Measurements from ENCODE around the gene MPPE1. TPM values are rescaled to one million over a fixed set of nuclear protein-coding genes. Genes with fewer than 3 reads are reported as not detected.

MPPE1 gene
- total and polyA plus RNA-seq, 2 of the 4 experiments (the other 2 are of a cell fraction): 13.8 to 19.9 TPM

DNA sequence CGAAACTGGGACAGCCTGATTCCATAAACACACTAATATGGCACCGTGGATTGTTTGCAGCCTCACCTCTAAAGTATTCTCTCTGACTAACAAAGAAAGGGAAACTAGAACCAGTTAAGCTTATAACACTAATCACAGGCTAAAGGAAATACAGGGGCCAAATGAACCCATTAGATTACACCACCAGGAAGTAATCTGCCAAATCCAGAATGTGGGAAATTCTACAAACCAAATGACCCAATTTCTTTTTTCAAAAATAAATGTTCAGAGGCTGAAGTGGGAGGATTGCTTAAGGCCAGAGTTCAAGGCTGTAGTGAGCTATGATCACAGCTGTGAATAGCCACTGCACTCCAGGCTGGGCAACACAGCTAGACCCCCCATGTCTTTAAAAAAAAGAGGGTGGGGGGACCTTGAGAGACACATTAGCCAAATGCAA is 1.5 kb upstream of the MPPE1 start:
- no peak overlapping the region for H3K14ac ChIP-seq (replicated peaks; ENCODE audit: low read depth, low read length)
- H2BK5ac ChIP-seq (ENCODE audit: low read depth, low read length, poor library complexity, severe bottlenecking): peak overlapping the region; percentile 15
- no peak overlapping the region for H4K5ac ChIP-seq (ENCODE audit: low read depth, low read length)
- 0 out of 2 replicates have a peak, but pooled peaks have one; percentile 13 for TF ChIP-seq CEBPB (IDR thresholded peaks at IDR 0.05; ENCODE audit: low read depth, low read length)
- TF ChIP-seq RFX5 (IDR thresholded peaks at IDR 0.05; ENCODE audit: low read depth, low read length): no peak
- no peak overlapping the region; the same call in 1 of the 2 replicates for H3K9ac ChIP-seq (ENCODE audit: low read depth, low read length)
- H3K9me3 ChIP-seq (ENCODE audit: control insufficient read depth, insufficient read depth, low read length): no peaks in the 10 kb centered on the region
- H3K4me1 ChIP-seq (ENCODE audit: control insufficient read depth, insufficient read depth, low read length): peaks cover 6% of the 10 kb centered on the region
- no peak overlapping the region for H2BK120ac ChIP-seq (ENCODE audit: low read depth, low read length)
- H3K36me3 ChIP-seq (ENCODE audit: control insufficient read depth, insufficient read depth, low read length): peaks cover 3% of the 10 kb centered on the region; the same call in 1 of the 2 replicates
- H2BK15ac ChIP-seq (ENCODE audit: low read depth, low read length): no peak overlapping the region
- peak overlapping the region; percentile 3; the same call in 1 of the 2 replicates for H3K4me3 ChIP-seq (ENCODE audit: insufficient read depth, low read depth, low read length)
- no peak overlapping the region for H2BK20ac ChIP-seq (ENCODE audit: low read depth, low read length)
- H2AK5ac ChIP-seq (ENCODE audit: low read depth, low read length): no peak overlapping the region
- CTCF ChIA-PET: interaction anchor here (0.7 kb wide), 1 partner anchor 1046 kb away, joined by 3 read pairs; no protein-coding TSS in a partner anchor
- H3K23ac ChIP-seq (ENCODE audit: low read depth, low read length): no peak overlapping the region
- H3K4me2 ChIP-seq (ENCODE audit: low read depth, low read length): no peak overlapping the region; the same call in none of the 2 replicates
- H3K79me1 ChIP-seq (ENCODE audit: low read depth in 1 of 2, low read length in 2 of 2): peaks cover 10 to 20% of the 10 kb centered on the region in 2 experiments; a peak in 3 of 4 replicates
- peak; percentile 55 for DNase-seq
- H4K8ac ChIP-seq (ENCODE audit: low read depth in 2 of 2, low read length in 2 of 2): peak overlapping the region in 1 of 2 experiments; percentile 91; a peak in 1 of 4 replicates
- no peak overlapping the region for H3K56ac ChIP-seq (ENCODE audit: extremely low read depth, insufficient read depth, low read length)
- H4K91ac ChIP-seq (ENCODE audit: insufficient read depth, low read depth, low read length): no peak overlapping the region
- in situ Hi-C loops (cut with MboI; ENCODE audit: low sequenced_read_pairs): no loop called here
- no peak overlapping the region for H3K4ac ChIP-seq (ENCODE audit: low read depth, low read length)
- BruUV-seq (replicated peaks): no TSS peak
- H3K27ac ChIP-seq (ENCODE audit: insufficient read depth, low read length): 0 out of 2 replicates have a peak overlapping the region, but pooled peaks have one; percentile 7
- H4K20me1 ChIP-seq (ENCODE audit: insufficient read depth, low read length): no peaks in the 10 kb centered on the region
- no CpG with 5 or more reads among the region's 2 CpGs for WGBS, 2 experiments (ENCODE audit: extremely low coverage in 2 of 2, insufficient read length in 1 of 2)
- H2AK9ac ChIP-seq (replicated peaks; ENCODE audit: low read depth, low read length, poor library complexity): no peak overlapping the region
- H3K9me1 ChIP-seq (ENCODE audit: insufficient read depth, low read length): peaks cover 12% of the 10 kb centered on the region
- H3K27me3 ChIP-seq (ENCODE audit: control insufficient read depth, insufficient read depth, low read length): no peaks in the 10 kb centered on the region
- dilution Hi-C loops (cut with HindIII; ENCODE audit: low sequenced_read_pairs, unreplicated experiment): no loop called here
- no peak for ATAC-seq (ENCODE audit: low read depth)
- no peak overlapping the region for H3K18ac ChIP-seq (ENCODE audit: low read depth, low read length)
- POLR2A ChIA-PET (ENCODE audit: unreplicated experiment): no interaction called here
- intact Hi-C loops (cut with micrococcal nuclease): loop anchor here (2.0 to 10.0 kb wide), 3 partner anchors 59 to 1315 kb away; partner anchors contain the start of gene CHMP1B
- no peak overlapping the region for H2AFZ ChIP-seq (replicated peaks; ENCODE audit: low read length, poor library complexity)

All from IMR-90 (cell line).